ENCODE results near the gene TBC1D9.
"Not testable (repeated sequence)": the region's sequence is repeated elsewhere in the genome, so short reads cannot be mapped to it uniquely, and the experiment has no call there.

Gene TBC1D9

GRCh38 chr4:140756319-140757231, at the start of gene TBC1D9:
TBC1D9 (minus strand) TSS chr4:140756385; CDS start chr4:140756045, 340 bp downstream.
- DNase-seq: peak; percentile 87

- no peak for DNase-seq
These were observed 49.1 kb upstream of the TBC1D9 start for GRCh38 chr4:140805293-140805692.

- DNase-seq: no peak
These were observed 46.4 kb upstream of the TBC1D9 start for GRCh38 chr4:140802591-140802990.

- no peak for DNase-seq
These were observed 44.5 kb upstream of the TBC1D9 start for GRCh38 chr4:140800666-140801065.

- no peak for DNase-seq
These were observed 43.6 kb upstream of the TBC1D9 start for GRCh38 chr4:140799686-140800225.

- no peak for DNase-seq
These were observed 37.1 kb upstream of the TBC1D9 start for GRCh38 chr4:140793291-140793690.

GRCh38 chr4:140790765-140791164, 34.6 kb upstream of the TBC1D9 start:
- DNase-seq: no peak

GRCh38 chr4:140790171-140790570, 34.0 kb upstream of the TBC1D9 start:
- DNase-seq: no peak

- DNase-seq: no peak
These were observed 33.6 kb upstream of the TBC1D9 start for GRCh38 chr4:140789759-140790158.

GRCh38 chr4:140782787-140783186, 26.6 kb upstream of the TBC1D9 start:
- DNase-seq: not testable (repeated sequence)

- no peak for DNase-seq
These were observed 25.4 kb upstream of the TBC1D9 start for GRCh38 chr4:140781596-140781995.

- DNase-seq: no peak
These were observed 21.7 kb upstream of the TBC1D9 start for GRCh38 chr4:140777894-140778293.

GRCh38 chr4:140777386-140777785, 21.2 kb upstream of the TBC1D9 start:
- DNase-seq: no peak

- no peak for DNase-seq
These were observed 20.4 kb upstream of the TBC1D9 start for GRCh38 chr4:140776556-140776955.

GRCh38 chr4:140774956-140775355, 18.8 kb upstream of the TBC1D9 start:
- no peak for DNase-seq

- no peak for DNase-seq
These were observed 18.3 kb upstream of the TBC1D9 start for GRCh38 chr4:140774510-140774909.

GRCh38 chr4:140769209-140769608, 13.0 kb upstream of the TBC1D9 start:
- no peak for DNase-seq

GRCh38 chr4:140764785-140765392, 8.7 kb upstream of the TBC1D9 start:
- no peak for DNase-seq

- DNase-seq: no peak
These were observed 6.0 kb upstream of the TBC1D9 start for GRCh38 chr4:140762202-140762601.

- DNase-seq: no peak
These were observed 1.0 kb upstream of the TBC1D9 start for GRCh38 chr4:140757232-140757630.

GRCh38 chr4:140755774-140756318, 339 bp downstream of the TBC1D9 start:
- DNase-seq: peak; percentile 77

- DNase-seq: no peak
These were observed 1.0 kb downstream of the TBC1D9 start for GRCh38 chr4:140754918-140755773.

- DNase-seq: no peak
These were observed 2.9 kb downstream of the TBC1D9 start for GRCh38 chr4:140753329-140753728.

Data from COR-L47 (cell line).